Caco-2 (cell line): ENCODE results near the gene NANOS1. TPM values are rescaled to one million over a fixed set of nuclear protein-coding genes. Genes with fewer than 3 reads are reported as not detected.

Experiments
- BruUV-seq: library from RNA; stranded (reverse); fragments of 400-500 nt; replicated peaks from 2 replicates; lab custom pipeline; 2021; lab: Mats Ljungman, UMichigan
- CTCF ChIA-PET: fragments of 300-600 bp; sonication (Branson Sonifier 250); formaldehyde crosslinking; loops from one replicate; lab custom pipeline; 2022; ENCODE audit warnings: antibody characterized with exemption; lab: Charles Lee
- POLR2A ChIA-PET: fragments of 300-600 bp; sonication (Branson Sonifier 250); formaldehyde crosslinking; loops from one replicate; lab custom pipeline; 2022; ENCODE audit warnings: antibody characterized with exemption; lab: Charles Lee
- DNase-seq, 2 experiments: peaks; one replicate each; pipeline versions ENCODE4 v3.0.0 to v3.0.0-alpha.2; 2020 to 2022
- H3K27me3 ChIP-seq: replicated peaks from 2 replicates; pipeline ENCODE4 v1.6.0; 2011; ENCODE audit warnings: low read length; ENCODE audit not compliant: control insufficient read depth, insufficient read depth
- H3K36me3 ChIP-seq: 2 replicates; pipeline ENCODE4 v1.5.1; 2011; ENCODE audit warnings: low read length; ENCODE audit not compliant: control insufficient read depth, insufficient read depth
- H3K4me1 ChIP-seq: fragments of 250-450 bp; sonication (Bioruptor Pico); 2 replicates; pipeline ENCODE4 v1.5.1; 2020; ENCODE audit warnings: mild to moderate bottlenecking
- H3K4me3 ChIP-seq: 2 replicates; pipeline ENCODE4 v1.5.1; 2011; ENCODE audit warnings: low read depth, mild to moderate bottlenecking, control low read depth, low read length
- H3K9me3 ChIP-seq: fragments of 250-450 bp; sonication (Bioruptor Pico); 2 replicates; pipeline ENCODE4 v1.5.1; 2020; ENCODE audit warnings: mild to moderate bottlenecking, moderate library complexity
- H3K27ac Mint-ChIP-seq: one replicate; pipeline ENCODE4 v1.8.0; 2022; ENCODE audit warnings: mixed read lengths; ENCODE audit not compliant: unreplicated experiment
- H3K27me3 Mint-ChIP-seq: one replicate; pipeline ENCODE4 v1.8.0; 2022; ENCODE audit warnings: mixed read lengths; ENCODE audit not compliant: insufficient read depth, unreplicated experiment
- H3K36me3 Mint-ChIP-seq: one replicate; pipeline ENCODE4 v1.8.0; 2022; ENCODE audit warnings: mild to moderate bottlenecking, mixed read lengths; ENCODE audit not compliant: insufficient read depth, unreplicated experiment
- H3K4me1 Mint-ChIP-seq: one replicate; pipeline ENCODE4 v1.8.0; 2022; ENCODE audit warnings: low read depth, mixed read lengths; ENCODE audit not compliant: unreplicated experiment
- H3K4me3 Mint-ChIP-seq: one replicate; pipeline ENCODE4 v1.8.0; 2022; ENCODE audit warnings: mild to moderate bottlenecking, moderate library complexity, mixed read lengths; ENCODE audit not compliant: unreplicated experiment
- H3K9me3 Mint-ChIP-seq: one replicate; pipeline ENCODE4 v1.8.0; 2022; ENCODE audit warnings: mixed read lengths; ENCODE audit not compliant: unreplicated experiment
- CTCF ChIP-seq, 2 experiments: fragments of 200-600 bp in 1 of 2; IDR thresholded peaks; 1 replicate in 1 of 2; 2 replicates in 1 of 2; pipeline versions ENCODE4 v1.5.1 to v1.8.0; 2011 to 2022; ENCODE audit warnings: antibody characterized with exemption in 1 of 2, control low read depth in 1 of 2, inconsistent platforms in 1 of 2, low read depth in 1 of 2, low read length in 1 of 2, mild to moderate bottlenecking in 1 of 2, moderate library complexity in 1 of 2; ENCODE audit not compliant: insufficient read depth in 1 of 2, severe bottlenecking in 1 of 2, unreplicated experiment in 1 of 2
- intact Hi-C: fragments of 100-400 bp; cut with micrococcal nuclease; formaldehyde crosslinking; loops from one replicate; pipeline ENCODE4 v1.10.0; 2022; ENCODE audit not compliant: unreplicated experiment
- total RNA-seq: library from RNA; stranded (reverse); gene quantifications from 2 replicates; pipeline ENCODE4 v1.2.3, GENCODE V29; 2022

The NANOS1 gene
- total RNA-seq, 1 experiment from 2014 or later: 5.9 TPM

GRCh38 chr10:119060107-119060506 is 30.6 kb downstream of the NANOS1 start:
- H3K27ac Mint-ChIP-seq: no peak overlapping the region
- H3K27me3 Mint-ChIP-seq: no peaks in the 10 kb centered on the region
- intact Hi-C loops: no loop called here
- no peak overlapping the region for H3K4me3 ChIP-seq
- peaks cover 98% of the 10 kb centered on the region for H3K36me3 Mint-ChIP-seq
- DNase-seq: no peak
- ChIA-PET CTCF (no interaction called here), POLR2A (no interaction called here)
- H3K4me1 Mint-ChIP-seq: peaks cover 14% of the 10 kb centered on the region
- peaks cover 3% of the 10 kb centered on the region for H3K36me3 ChIP-seq
- BruUV-seq: no TSS peak
- H3K4me1 ChIP-seq: no peaks in the 10 kb centered on the region
- no peak overlapping the region for H3K4me3 Mint-ChIP-seq
- no peaks in the 10 kb centered on the region for H3K27me3 ChIP-seq
- H3K9me3 Mint-ChIP-seq: no peaks in the 10 kb centered on the region
- no peak for TF ChIP-seq CTCF (IDR thresholded peaks at IDR 0.05; ENCODE audit: insufficient read depth in 1 of 2, low read depth in 1 of 2, low read length in 1 of 2, severe bottlenecking in 1 of 2, unreplicated experiment in 1 of 2)
- H3K9me3 ChIP-seq: no peaks in the 10 kb centered on the region

DNA sequence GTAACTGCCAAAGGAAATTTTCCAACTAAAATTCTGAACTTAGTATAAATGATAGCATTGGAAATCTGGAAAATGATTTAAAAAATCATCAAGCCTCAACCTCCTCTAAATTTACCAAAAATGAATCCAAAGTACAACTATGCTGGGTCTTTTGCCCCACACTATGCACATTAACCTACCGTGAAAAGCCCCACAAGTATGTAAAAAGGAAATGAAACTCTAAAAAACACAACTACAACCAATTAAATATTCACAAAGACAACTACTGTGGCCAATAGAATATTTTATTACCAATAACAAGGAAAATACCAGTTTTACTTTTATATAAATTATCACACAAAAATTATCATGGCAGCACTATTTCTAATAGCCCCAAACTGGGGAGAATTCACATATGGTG is 31.8 kb downstream of the NANOS1 start:
- ChIA-PET POLR2A (no interaction called here), CTCF (no interaction called here)
- Histone ChIP-seq H3K4me3 (no peak overlapping the region), H3K27me3 (no peaks in the 10 kb centered on the region), H3K4me1 (no peaks in the 10 kb centered on the region), H3K9me3 (no peaks in the 10 kb centered on the region), H3K36me3 (peaks cover 3% of the 10 kb centered on the region)
- Mint-ChIP-seq H3K4me3 (no peak overlapping the region), H3K36me3 (peaks cover 100% of the 10 kb centered on the region), H3K9me3 (no peaks in the 10 kb centered on the region), H3K4me1 (peaks cover 16% of the 10 kb centered on the region), H3K27me3 (no peaks in the 10 kb centered on the region), H3K27ac (no peak overlapping the region)
- no peak for DNase-seq
- no TSS peak for BruUV-seq
- intact Hi-C loops: no loop called here
- TF ChIP-seq CTCF (IDR thresholded peaks at IDR 0.05; ENCODE audit: insufficient read depth in 1 of 2, low read depth in 1 of 2, low read length in 1 of 2, severe bottlenecking in 1 of 2, unreplicated experiment in 1 of 2): no peak

DNA sequence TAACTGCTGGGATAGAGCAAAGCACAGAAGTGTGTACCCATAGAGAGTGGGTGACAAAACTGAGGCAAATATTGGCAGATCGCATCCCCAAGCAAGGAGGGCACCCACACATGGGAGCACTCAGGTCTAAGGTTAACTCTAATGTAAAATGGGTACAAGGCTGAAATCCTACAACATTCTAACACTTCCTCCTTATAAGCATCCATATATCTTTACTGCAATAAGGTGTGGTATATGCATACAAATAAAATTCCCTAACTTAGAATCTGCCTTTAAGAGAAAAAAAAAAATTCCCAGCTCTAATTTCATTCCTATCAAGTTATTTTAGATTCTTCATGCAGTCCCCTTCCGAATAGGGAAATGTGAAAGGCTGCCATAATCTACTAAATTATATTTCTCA is 32.4 kb downstream of the NANOS1 start:
- no peaks in the 10 kb centered on the region for H3K4me1 ChIP-seq
- peaks cover 3% of the 10 kb centered on the region for H3K36me3 ChIP-seq
- H3K9me3 ChIP-seq: no peaks in the 10 kb centered on the region
- no peak for TF ChIP-seq CTCF (IDR thresholded peaks at IDR 0.05; ENCODE audit: insufficient read depth in 1 of 2, low read depth in 1 of 2, low read length in 1 of 2, severe bottlenecking in 1 of 2, unreplicated experiment in 1 of 2)
- no peak overlapping the region for H3K27ac Mint-ChIP-seq
- no peak overlapping the region for H3K4me3 ChIP-seq
- CTCF ChIA-PET: no interaction called here
- intact Hi-C loops: no loop called here
- POLR2A ChIA-PET: no interaction called here
- no peak for DNase-seq
- peaks cover 10% of the 10 kb centered on the region for H3K4me1 Mint-ChIP-seq
- H3K9me3 Mint-ChIP-seq: no peaks in the 10 kb centered on the region
- BruUV-seq: no TSS peak
- no peaks in the 10 kb centered on the region for H3K27me3 ChIP-seq
- H3K4me3 Mint-ChIP-seq: no peak overlapping the region
- H3K36me3 Mint-ChIP-seq: peaks cover 100% of the 10 kb centered on the region
- no peaks in the 10 kb centered on the region for H3K27me3 Mint-ChIP-seq
